ENCODE data around the gene TARDBP. TPM values are rescaled to one million over a fixed set of nuclear protein-coding genes. Genes with fewer than 3 reads are reported as not detected.
"Not testable (repeated sequence)": the region's sequence is repeated elsewhere in the genome, so short reads cannot be mapped to it uniquely, and the experiment has no call there.

Gene TARDBP
- total and polyA plus RNA-seq, 2 donors (not counting 1 experiment from before 2014, with no cell fraction given) = 97.1 to 161 TPM

DNA sequence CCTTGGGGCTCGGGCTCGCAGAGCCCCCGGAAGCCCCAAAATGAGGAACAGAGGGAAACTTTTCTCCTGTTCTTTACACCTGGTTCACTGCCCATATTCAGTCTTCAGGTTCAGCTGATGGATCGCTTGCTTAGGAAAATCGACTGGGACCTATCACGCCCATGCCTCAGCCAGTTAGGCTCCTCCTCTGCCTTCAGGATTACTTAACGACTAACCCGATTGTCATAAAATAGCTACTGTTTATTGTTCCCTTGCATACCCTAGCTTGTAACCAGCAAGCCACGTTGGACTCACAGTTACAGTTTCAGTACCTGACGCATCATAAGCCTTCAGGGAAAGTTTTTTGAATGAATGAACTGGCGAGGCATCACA, 692 bp downstream of the TARDBP start:
- Histone ChIP-seq H3K4me2 (ENCODE audit: extremely low read depth, insufficient read depth, low read length) (peak overlapping the region; percentile 85), H3K9me3 (ENCODE audit: control insufficient read depth, insufficient read depth, low read depth, low read length) (no peaks in the 10 kb centered on the region), H3K36me3 (ENCODE audit: control insufficient read depth, insufficient read depth, low read length) (peaks cover 15% of the 10 kb centered on the region), H3K27ac (ENCODE audit: insufficient read depth, low read length) (peak overlapping the region; percentile 100), H3K79me2 (ENCODE audit: control insufficient read depth, insufficient read depth, low read length) (peaks cover 36% of the 10 kb centered on the region), H3K9ac (ENCODE audit: insufficient read depth, low read length) (peak overlapping the region; percentile 100), H3K27me3 (ENCODE audit: control insufficient read depth, insufficient read depth, low read length) (no peaks in the 10 kb centered on the region), H4K20me1 (ENCODE audit: control insufficient read depth, extremely low read depth, insufficient read depth, low read length) (peaks cover 7% of the 10 kb centered on the region), H3K4me3 (replicated peaks in 1 of 4; ENCODE audit: control extremely low read depth in 1 of 4, insufficient read depth in 1 of 4, low read depth in 3 of 4, low read length in 4 of 4) (peak overlapping the region; percentile 87 to 99 (median 98)), H2AFZ (ENCODE audit: low read length) (no peak overlapping the region), H3K4me1 (ENCODE audit: control insufficient read depth, extremely low read depth, insufficient read depth, low read length) (peaks cover 10% of the 10 kb centered on the region)
- TF ChIP-seq EZH2 (IDR thresholded peaks at IDR 0.05; ENCODE audit: low read length, missing control alignments) = no peak
- TF ChIP-seq, protein P1, sequence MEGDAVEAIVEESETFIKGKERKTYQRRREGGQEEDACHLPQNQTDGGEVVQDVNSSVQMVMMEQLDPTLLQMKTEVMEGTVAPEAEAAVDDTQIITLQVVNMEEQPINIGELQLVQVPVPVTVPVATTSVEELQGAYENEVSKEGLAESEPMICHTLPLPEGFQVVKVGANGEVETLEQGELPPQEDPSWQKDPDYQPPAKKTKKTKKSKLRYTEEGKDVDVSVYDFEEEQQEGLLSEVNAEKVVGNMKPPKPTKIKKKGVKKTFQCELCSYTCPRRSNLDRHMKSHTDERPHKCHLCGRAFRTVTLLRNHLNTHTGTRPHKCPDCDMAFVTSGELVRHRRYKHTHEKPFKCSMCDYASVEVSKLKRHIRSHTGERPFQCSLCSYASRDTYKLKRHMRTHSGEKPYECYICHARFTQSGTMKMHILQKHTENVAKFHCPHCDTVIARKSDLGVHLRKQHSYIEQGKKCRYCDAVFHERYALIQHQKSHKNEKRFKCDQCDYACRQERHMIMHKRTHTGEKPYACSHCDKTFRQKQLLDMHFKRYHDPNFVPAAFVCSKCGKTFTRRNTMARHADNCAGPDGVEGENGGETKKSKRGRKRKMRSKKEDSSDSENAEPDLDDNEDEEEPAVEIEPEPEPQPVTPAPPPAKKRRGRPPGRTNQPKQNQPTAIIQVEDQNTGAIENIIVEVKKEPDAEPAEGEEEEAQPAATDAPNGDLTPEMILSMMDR (conservative IDR thresholded peaks at IDR 0.05 in 1 of 2, IDR thresholded peaks at IDR 0.05 in 1 of 2; ENCODE audit: low read depth in 1 of 2, low read length in 2 of 2) = no peak
- DNase-seq (ENCODE audit: low read depth in 2 of 2) = peak; percentile 13 to 52

DNA sequence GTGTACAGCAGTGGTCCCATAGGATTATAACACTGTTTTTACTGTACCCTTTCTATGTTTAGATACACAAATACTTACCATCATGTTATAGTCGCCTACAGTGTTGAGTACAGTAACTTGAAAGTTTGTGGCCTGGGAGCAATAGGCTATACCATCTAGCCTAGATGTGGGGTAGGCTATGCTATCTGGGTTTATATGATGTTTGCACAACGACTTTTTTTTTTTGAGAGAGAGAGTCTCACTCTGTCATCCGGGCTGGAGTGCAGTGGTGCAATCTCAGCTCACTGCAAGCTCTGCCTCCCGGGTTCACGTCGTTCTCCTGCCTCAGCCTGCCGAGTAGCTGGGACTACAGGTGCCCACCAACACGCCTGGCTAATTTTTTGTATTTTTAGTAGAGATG, 6.9 kb downstream of the TARDBP start:
- H3K36me3 ChIP-seq (ENCODE audit: control insufficient read depth, insufficient read depth, low read length) = peaks cover 23% of the 10 kb centered on the region
- peaks cover 20% of the 10 kb centered on the region for H3K79me2 ChIP-seq (ENCODE audit: control insufficient read depth, insufficient read depth, low read length)
- H4K20me1 ChIP-seq (ENCODE audit: control insufficient read depth, extremely low read depth, insufficient read depth, low read length) = not testable (repeated sequence)

DNA sequence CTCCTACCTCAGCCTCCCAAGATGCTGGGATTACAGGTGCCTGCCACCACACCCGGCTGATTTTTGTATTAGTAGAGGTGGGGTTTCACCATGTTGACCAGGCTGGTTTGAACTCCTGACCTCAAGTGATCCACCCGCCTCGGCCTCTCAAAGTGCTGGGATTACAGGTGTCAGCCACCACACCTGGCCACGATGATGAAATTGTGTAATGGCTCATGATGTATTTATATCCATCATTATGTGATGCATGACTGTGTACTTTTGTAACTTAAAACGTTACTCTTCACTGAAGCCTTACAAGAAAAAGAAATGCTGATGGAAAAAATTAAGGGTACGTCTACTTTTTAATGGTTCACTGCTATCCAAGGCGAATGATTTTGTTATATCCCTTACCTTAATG, 7.5 kb downstream of the TARDBP start:
- Histone ChIP-seq H3K4me2 (ENCODE audit: extremely low read depth, insufficient read depth, low read length) (no peak overlapping the region), H3K36me3 (ENCODE audit: control insufficient read depth, insufficient read depth, low read length) (peaks cover 18% of the 10 kb centered on the region), H4K20me1 (ENCODE audit: control insufficient read depth, extremely low read depth, insufficient read depth, low read length) (no peaks in the 10 kb centered on the region), H3K27ac (ENCODE audit: insufficient read depth, low read length) (no peak overlapping the region), H2AFZ (ENCODE audit: low read length) (no peak overlapping the region), H3K9me3 (ENCODE audit: control insufficient read depth, insufficient read depth, low read depth, low read length) (no peaks in the 10 kb centered on the region), H3K27me3 (ENCODE audit: control insufficient read depth, insufficient read depth, low read length) (no peaks in the 10 kb centered on the region), H3K79me2 (ENCODE audit: control insufficient read depth, insufficient read depth, low read length) (peaks cover 14% of the 10 kb centered on the region), H3K9ac (ENCODE audit: insufficient read depth, low read length) (no peak overlapping the region), H3K4me3 (replicated peaks in 1 of 4; ENCODE audit: control extremely low read depth in 1 of 4, insufficient read depth in 1 of 4, low read depth in 3 of 4, low read length in 4 of 4) (no peak overlapping the region), H3K4me1 (ENCODE audit: control insufficient read depth, extremely low read depth, insufficient read depth, low read length) (no peaks in the 10 kb centered on the region)
- no peak for DNase-seq (ENCODE audit: low read depth in 2 of 2)
- TF ChIP-seq, protein P1 (conservative IDR thresholded peaks at IDR 0.05 in 1 of 2, IDR thresholded peaks at IDR 0.05 in 1 of 2; ENCODE audit: low read depth in 1 of 2, low read length in 2 of 2) = no peak
- TF ChIP-seq EZH2 (IDR thresholded peaks at IDR 0.05; ENCODE audit: low read length, missing control alignments) = no peak

More for the DNA sequence above, 6.9 kb downstream of the TARDBP start:
- H2AFZ ChIP-seq (ENCODE audit: low read length); H3K9ac ChIP-seq (ENCODE audit: insufficient read depth, low read length); DNase-seq (ENCODE audit: low read depth in 2 of 2); H3K4me3 ChIP-seq (replicated peaks in 1 of 4; ENCODE audit: control extremely low read depth in 1 of 4, insufficient read depth in 1 of 4, low read depth in 3 of 4, low read length in 4 of 4); H3K4me2 ChIP-seq (ENCODE audit: extremely low read depth, insufficient read depth, low read length); H3K4me1 ChIP-seq (ENCODE audit: control insufficient read depth, extremely low read depth, insufficient read depth, low read length); H3K27me3 ChIP-seq (ENCODE audit: control insufficient read depth, insufficient read depth, low read length); H3K9me3 ChIP-seq (ENCODE audit: control insufficient read depth, insufficient read depth, low read depth, low read length); H3K27ac ChIP-seq (ENCODE audit: insufficient read depth, low read length): not testable (repeated sequence)

All from fibroblast of lung (primary cell).